ENCODE data around the gene UGGT2. TPM values are rescaled to one million over a fixed set of nuclear protein-coding genes. Genes with fewer than 3 reads are reported as not detected.

UGGT2 gene
- total and polyA plus RNA-seq, 2 of the 13 experiments (the other 11 are each of a cell fraction or from before 2014, with no cell fraction given): 13.2 to 27.1 TPM

DNA sequence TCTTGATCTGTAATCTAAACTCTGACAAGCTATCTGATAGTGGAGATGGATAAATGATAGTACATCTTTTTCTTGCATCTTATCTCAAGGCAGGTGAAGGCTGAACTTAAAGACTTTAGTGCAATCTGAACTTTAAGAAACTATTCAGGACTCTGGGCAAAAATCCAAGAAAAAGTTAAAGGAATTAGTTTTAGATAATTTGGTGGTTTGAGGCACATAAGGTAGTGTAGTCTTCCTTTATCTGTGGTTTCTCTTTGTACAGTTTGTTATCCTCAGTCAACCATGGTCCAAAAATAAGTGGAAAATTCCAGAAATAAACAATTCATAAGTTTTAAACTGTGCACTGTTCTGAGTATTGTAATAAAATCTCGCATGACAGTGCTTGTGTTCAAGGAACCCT lies 172.9 kb downstream of the UGGT2 start:
- Histone ChIP-seq H3K4me3 (replicated peaks in 1 of 3; ENCODE audit: insufficient read depth in 1 of 3, low read depth in 2 of 3, low read length in 3 of 3) (no peak overlapping the region), H3K4me1 (ENCODE audit: insufficient read depth, low read length) (no peaks in the 10 kb centered on the region), H3K27ac (ENCODE audit: extremely low read length, insufficient read depth, low read length) (no peak overlapping the region), H3K27me3 (ENCODE audit: control insufficient read depth in 1 of 2, insufficient read depth in 2 of 2, low read length in 2 of 2) (no peaks in the 10 kb centered on the region), H4K20me1 (ENCODE audit: insufficient read depth, low read length) (no peaks in the 10 kb centered on the region), H3K9me3 (ENCODE audit: low read length) (no peaks in the 10 kb centered on the region), H3K4me2 (ENCODE audit: low read depth, low read length) (no peak overlapping the region), H3K9ac (ENCODE audit: insufficient read depth, low read depth, low read length) (no peak overlapping the region), H3K79me2 (ENCODE audit: insufficient read depth, low read length) (no peaks in the 10 kb centered on the region), H2AFZ (ENCODE audit: low read length) (no peak overlapping the region), H3K36me3 (replicated peaks in 1 of 2; ENCODE audit: control insufficient read depth in 1 of 2, insufficient read depth in 2 of 2, low read length in 2 of 2) (peaks cover 0 to 17% of the 10 kb centered on the region in 2 experiments; a peak in 4 of 5 replicates)
- in situ Hi-C loops (cut with HindIII; ENCODE audit: extremely low pct_ligation_motif_present, low pct_unique_long_range_greater_than_20kb) (no loop called here), intact Hi-C loops (cut with micrococcal nuclease; ENCODE audit: unreplicated experiment) (no loop called here)
- CTCF ChIA-PET (ENCODE audit: low intra/inter-chr PET ratio, low total read pairs): no interaction called here
- no TSS peak for BruUV-seq (replicated peaks)
- POLR2A ChIA-PET: no interaction called here
- WGBS (ENCODE audit: low lambda C conversion rate): 97% methylated on average over 1 of the region's 1 CpG
- ATAC-seq: no peak
- TF ChIP-seq, protein P1, sequence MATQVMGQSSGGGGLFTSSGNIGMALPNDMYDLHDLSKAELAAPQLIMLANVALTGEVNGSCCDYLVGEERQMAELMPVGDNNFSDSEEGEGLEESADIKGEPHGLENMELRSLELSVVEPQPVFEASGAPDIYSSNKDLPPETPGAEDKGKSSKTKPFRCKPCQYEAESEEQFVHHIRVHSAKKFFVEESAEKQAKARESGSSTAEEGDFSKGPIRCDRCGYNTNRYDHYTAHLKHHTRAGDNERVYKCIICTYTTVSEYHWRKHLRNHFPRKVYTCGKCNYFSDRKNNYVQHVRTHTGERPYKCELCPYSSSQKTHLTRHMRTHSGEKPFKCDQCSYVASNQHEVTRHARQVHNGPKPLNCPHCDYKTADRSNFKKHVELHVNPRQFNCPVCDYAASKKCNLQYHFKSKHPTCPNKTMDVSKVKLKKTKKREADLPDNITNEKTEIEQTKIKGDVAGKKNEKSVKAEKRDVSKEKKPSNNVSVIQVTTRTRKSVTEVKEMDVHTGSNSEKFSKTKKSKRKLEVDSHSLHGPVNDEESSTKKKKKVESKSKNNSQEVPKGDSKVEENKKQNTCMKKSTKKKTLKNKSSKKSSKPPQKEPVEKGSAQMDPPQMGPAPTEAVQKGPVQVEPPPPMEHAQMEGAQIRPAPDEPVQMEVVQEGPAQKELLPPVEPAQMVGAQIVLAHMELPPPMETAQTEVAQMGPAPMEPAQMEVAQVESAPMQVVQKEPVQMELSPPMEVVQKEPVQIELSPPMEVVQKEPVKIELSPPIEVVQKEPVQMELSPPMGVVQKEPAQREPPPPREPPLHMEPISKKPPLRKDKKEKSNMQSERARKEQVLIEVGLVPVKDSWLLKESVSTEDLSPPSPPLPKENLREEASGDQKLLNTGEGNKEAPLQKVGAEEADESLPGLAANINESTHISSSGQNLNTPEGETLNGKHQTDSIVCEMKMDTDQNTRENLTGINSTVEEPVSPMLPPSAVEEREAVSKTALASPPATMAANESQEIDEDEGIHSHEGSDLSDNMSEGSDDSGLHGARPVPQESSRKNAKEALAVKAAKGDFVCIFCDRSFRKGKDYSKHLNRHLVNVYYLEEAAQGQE (IDR thresholded peaks at IDR 0.05; ENCODE audit: borderline replicate concordance in 1 of 2, low read depth in 1 of 2, low read length in 2 of 2): no peak
- FAIRE-seq: no peak
- no peak for DNase-seq (ENCODE audit: low spot score)

GRCh38 chr13:95874286-95874685 lies 178.9 kb downstream of the UGGT2 start:
- FAIRE-seq: no peak
- POLR2A ChIA-PET: no interaction called here
- in situ Hi-C loops (cut with HindIII; ENCODE audit: extremely low pct_ligation_motif_present, low pct_unique_long_range_greater_than_20kb): no loop called here

More at GRCh38 chr13:95874286-95874685, 178.9 kb downstream of the UGGT2 start:
- Histone ChIP-seq H3K9ac (ENCODE audit: insufficient read depth, low read depth, low read length) (no peak overlapping the region), H3K4me2 (ENCODE audit: low read depth, low read length) (no peak overlapping the region), H4K20me1 (ENCODE audit: insufficient read depth, low read length) (no peaks in the 10 kb centered on the region), H3K4me1 (ENCODE audit: insufficient read depth, low read length) (no peaks in the 10 kb centered on the region), H3K36me3 (replicated peaks in 1 of 2; ENCODE audit: control insufficient read depth in 1 of 2, insufficient read depth in 2 of 2, low read length in 2 of 2) (peaks cover 0 to 3% of the 10 kb centered on the region in 2 experiments; a peak in 3 of 5 replicates), H2AFZ (ENCODE audit: low read length) (no peak overlapping the region), H3K27ac (ENCODE audit: extremely low read length, insufficient read depth, low read length) (no peak overlapping the region), H3K4me3 (replicated peaks in 1 of 3; ENCODE audit: insufficient read depth in 1 of 3, low read depth in 2 of 3, low read length in 3 of 3) (no peak overlapping the region), H3K27me3 (ENCODE audit: control insufficient read depth in 1 of 2, insufficient read depth in 2 of 2, low read length in 2 of 2) (no peaks in the 10 kb centered on the region), H3K9me3 (ENCODE audit: low read length) (no peaks in the 10 kb centered on the region), H3K79me2 (ENCODE audit: insufficient read depth, low read length) (no peaks in the 10 kb centered on the region)
- CTCF ChIA-PET (ENCODE audit: low intra/inter-chr PET ratio, low total read pairs): no interaction called here
- BruUV-seq (replicated peaks): no TSS peak
- DNase-seq (ENCODE audit: low spot score) (no peak), ATAC-seq (no peak)
- TF ChIP-seq SOX13 (IDR thresholded peaks at IDR 0.05): no peak
- no peak for TF ChIP-seq SOX13 (CRISPR knock-in tag; conservative IDR thresholded peaks at IDR 0.05 in 1 of 2, IDR thresholded peaks at IDR 0.05 in 1 of 2)
- TF ChIP-seq HES4 (CRISPR knock-in tag; IDR thresholded peaks at IDR 0.05; ENCODE audit: borderline replicate concordance): no peak
- TF ChIP-seq ZNF331 (CRISPR knock-in tag; IDR thresholded peaks at IDR 0.05): no peak
- no peak for TF ChIP-seq MIXL1 (CRISPR knock-in tag; IDR thresholded peaks at IDR 0.05)
- no peak for TF ChIP-seq RORA (CRISPR knock-in tag; IDR thresholded peaks at IDR 0.05)
- TF ChIP-seq NFE2L2 (IDR thresholded peaks at IDR 0.05; ENCODE audit: low read length): no peak
- TF ChIP-seq ZNF230 (CRISPR knock-in tag; IDR thresholded peaks at IDR 0.05): no peak
- no peak for TF ChIP-seq ZNF616 (CRISPR knock-in tag; IDR thresholded peaks at IDR 0.05; ENCODE audit: low read depth)
- TF ChIP-seq TBX3 (IDR thresholded peaks at IDR 0.05; ENCODE audit: borderline replicate concordance): no peak
- TF ChIP-seq NFE2L1 (CRISPR knock-in tag; IDR thresholded peaks at IDR 0.05; ENCODE audit: borderline replicate concordance): no peak
- no peak for TF ChIP-seq ZNF577 (CRISPR knock-in tag; IDR thresholded peaks at IDR 0.05; ENCODE audit: borderline replicate concordance, low read depth)
- intact Hi-C loops (cut with micrococcal nuclease; ENCODE audit: unreplicated experiment): no loop called here
- WGBS (ENCODE audit: low lambda C conversion rate): 95% methylated on average over 2 of the region's 2 CpGs
